Inferior parietal cortex (tissue), 1 donor: ENCODE data around the gene THSD4.

ENCODE experiments used
- DNase-seq: peaks from one replicate; pipeline ENCODE4 v3.0.0-alpha.2; 2016; ENCODE audit errors: extremely low spot score

Gene THSD4

DNA sequence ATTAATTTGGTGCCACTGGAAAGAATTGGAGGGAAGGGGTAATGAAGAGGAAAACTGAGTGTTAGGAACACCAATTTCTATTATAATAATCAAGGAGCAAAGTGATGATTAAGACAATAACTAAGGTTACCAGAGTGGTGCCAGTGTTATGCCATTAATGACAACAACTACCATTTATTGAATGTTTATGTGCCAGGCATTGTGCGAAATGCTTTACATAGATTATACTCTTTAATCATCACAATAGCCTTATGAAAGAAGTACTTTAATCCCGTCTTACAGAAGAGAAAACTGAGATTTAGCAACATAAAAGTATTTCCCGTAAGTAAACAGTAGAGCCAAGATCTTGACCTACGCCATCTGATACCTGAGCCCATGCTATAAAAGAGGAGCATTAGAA, 507.8 kb downstream of the THSD4 start:
- DNase-seq: no peak

DNA sequence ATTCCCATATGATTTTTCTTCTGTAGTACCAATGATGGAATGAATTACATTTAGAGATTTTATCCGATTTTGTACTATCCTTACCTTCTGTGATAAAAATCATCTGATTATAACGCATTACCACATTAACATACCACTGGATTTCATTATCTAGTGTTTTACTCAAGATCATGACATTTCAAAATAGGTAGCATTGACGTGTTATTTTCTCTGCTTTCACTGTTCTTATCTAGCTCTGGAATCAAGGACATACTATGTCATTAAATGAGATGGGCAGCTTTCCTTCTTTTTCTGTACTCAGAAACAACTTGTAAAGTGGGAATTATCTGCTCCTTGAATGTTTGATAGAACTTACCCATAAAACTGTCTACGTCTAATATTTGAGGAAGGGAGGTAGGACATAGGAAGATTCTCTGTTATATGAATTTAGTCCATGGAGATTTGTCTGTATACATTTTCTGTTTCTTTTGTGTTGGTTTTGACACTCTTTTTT, 511.4 kb downstream of the THSD4 start:
- DNase-seq: no peak

DNA sequence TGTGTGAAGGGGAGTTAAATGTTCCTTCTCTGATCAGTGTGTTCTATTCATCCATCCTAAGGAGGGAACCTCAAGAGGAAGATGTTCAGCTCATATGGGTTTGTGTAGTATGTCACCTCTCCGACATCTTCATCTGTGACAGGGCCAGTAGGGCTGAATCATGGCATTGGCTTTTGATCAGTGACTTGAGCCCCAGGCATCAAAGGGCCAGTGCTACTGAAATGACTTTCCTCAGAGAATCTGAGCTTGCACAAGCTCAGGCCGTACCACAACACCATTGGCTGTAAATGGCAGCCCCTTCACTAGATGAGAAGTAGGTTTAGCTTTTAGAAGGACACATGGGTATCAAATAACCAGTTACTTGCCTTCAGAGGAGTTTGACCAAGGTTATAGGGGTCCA, 511.9 kb downstream of the THSD4 start:
- DNase-seq: no peak

DNA sequence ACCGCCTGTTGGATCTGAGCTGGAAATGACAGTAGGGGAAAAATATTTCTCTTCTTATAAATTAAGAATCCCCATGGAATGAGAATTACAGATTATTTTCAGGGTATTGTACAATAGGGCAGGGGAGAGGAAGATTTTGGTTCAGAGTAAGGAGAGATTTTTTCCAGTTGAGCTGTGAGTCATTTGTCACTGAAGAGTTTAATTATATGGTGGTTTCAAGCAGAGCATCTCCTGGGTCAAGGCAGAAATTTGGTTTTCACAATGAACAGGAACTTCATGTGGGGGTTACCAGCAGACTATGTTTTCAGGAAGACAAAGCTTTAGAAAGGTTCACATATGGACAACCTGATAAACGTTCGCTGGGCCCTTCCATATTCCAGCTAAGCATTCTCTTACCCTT, 512.3 kb downstream of the THSD4 start:
- no peak for DNase-seq

DNA sequence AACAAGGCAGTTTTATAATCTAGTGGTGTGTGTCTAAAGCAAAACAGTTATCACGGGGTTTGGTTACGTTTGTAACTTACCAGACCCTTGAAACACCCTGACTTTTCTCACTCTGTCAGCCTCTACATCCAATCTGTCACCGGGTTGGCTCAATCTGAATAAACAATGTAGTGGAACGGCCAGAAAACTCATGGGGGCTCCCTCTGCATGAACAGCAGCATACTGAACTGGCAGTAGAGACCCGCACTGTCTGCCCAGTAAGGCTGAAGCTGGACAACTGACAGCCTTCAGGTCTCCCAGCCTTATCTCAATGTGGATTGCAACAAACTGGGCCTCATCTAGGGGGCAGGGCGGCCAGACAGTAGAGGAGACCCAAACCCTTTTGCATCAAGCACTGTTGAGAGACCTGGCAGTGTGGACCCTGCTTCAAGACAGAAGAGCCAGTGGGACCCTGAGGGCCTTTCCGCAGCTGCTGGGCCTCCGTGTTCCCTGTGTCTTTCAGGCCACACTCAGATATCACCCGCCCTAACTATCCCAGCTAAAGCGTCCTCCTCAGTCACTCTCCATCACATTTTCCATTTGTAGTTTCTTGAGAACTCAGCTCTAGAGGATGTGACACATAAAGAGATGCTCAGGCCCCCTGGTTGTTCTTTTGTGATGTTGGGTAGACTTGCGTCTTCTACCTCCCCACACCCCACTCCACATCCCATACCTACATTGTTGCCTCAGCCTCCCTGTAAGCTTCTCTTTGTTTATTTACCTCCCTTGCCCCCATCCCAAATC, 513.9 kb downstream of the THSD4 start:
- no peak for DNase-seq

DNA sequence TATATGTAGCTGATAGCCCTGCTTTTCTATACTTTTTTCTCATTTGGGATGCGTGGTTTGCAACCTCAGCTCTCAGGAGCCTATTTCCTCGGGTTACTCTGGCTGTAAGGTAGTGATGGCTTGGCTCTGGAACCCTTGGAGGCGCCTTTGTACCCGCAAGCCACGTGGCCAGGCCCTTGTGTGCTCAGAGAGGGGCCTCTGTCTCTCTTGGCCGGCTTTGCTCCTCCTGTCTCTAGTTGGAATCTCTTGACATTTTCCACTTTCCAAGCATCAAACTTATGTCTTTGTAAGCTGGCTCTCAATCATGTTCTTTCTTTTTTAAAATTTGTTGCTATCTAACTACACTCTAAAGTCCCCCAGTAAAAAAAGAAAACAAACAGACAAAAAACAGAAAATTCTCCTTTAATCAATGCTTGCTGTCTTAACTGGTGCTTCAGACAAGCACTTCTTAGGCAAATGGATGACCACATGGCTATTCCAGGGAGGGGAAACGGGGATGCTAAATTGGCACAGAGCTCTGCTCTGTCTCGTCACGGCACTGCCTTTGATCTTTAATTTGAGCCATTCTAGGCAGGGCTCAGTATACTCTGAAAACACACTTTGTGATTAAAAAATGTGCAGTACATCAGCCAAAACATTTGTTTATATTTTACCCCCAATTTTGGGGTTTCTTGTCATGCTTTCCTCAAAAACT, 514.7 kb downstream of the THSD4 start:
- no peak for DNase-seq

DNA sequence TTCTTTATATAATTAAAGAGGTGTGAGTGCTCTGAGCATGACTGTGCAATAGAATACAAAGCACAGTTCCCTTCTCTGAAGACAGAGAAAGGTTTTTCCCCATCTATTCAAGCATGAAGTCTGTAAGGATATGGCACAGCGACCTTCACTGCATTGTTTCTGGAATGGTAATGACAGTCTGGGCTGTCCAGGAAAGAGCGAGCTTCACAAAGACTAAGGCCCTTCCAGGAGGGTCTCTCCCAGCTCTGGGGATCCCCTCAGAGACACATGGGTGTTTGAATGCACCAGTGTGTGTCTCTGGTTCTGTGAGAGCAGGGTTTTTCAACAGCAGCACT, 515.2 kb downstream of the THSD4 start:
- DNase-seq: no peak

DNA sequence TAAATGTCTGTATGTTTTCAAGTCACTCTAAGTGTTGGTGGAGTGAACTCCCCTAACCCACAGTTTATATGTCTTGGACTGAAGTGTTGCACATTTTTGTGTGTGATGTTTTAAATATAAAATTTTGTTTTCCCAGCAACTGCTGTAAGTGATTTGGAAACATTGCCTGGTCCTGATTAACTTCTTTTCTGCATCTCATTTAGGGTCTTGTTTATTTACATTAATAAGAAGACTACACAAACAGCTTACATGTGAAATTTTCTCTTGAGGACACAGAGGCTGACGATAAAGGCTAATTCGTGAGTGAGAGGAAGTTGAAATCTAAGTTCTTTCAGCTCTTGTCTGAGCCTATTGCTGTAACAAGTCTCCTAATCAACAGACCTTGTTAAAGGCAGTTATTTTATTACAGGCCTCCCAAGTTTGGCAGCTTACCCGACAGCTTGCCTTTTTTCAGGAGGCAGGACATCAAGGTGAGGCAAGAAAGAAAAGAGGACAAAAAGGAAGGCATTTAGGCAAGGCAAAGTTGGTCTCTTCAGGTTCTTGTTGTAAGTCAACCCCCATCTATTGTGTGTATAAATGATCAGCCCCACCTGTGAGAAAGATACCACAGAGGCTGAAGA, 517.4 kb downstream of the THSD4 start:
- DNase-seq: no peak

DNA sequence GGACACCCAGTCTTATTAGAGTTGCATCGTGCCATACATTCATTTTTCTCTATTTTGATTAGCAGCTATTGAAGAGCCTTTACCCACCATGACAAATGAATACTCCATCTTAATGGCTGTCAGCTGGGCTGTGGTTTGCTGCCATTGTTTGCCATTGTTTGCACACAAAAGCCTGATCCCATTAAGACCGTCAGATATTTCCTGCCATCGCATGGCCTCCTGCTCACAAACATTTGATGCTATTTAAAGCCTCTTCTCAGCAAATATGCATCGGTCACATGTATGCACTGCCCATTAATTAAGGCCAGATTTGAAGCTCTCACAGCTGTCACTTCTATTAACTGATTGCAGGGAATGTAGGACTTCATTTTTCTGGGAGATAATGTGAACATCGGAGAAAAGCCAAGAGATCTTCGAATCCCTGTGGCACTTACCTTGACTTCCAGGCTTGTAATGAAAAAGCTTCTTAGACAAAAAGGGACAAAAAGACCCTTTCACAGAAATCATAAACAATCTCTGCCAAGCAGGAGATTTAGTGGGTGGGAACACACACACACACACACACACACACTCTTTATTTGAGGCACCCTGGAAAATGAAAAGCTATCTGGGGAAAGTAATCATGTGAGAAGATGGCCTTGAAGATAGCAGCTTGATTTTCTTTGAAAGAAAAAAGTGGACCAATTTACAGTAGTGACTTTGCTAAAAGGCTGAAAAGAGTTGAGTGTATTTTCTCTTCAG, 519.7 kb downstream of the THSD4 start:
- DNase-seq: no peak

DNA sequence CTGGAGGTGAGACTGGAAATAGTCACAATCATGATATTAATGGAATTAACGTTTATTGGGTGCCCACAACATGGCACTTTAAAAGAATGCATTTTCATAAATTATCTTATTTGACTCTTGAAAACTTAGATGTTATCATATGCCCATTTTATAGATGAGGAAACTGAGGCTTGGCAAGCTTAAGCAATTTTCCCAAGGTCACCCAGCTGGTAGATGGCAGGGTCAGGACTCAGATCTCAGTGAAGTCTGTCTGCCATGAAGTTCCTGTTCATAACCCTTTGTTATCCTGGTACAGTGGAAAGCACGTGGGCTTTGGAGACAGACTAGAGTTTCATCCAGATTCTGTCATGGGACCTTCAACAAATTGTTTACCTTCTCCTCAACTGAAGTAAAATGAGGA, 520.5 kb downstream of the THSD4 start:
- DNase-seq: no peak

DNA sequence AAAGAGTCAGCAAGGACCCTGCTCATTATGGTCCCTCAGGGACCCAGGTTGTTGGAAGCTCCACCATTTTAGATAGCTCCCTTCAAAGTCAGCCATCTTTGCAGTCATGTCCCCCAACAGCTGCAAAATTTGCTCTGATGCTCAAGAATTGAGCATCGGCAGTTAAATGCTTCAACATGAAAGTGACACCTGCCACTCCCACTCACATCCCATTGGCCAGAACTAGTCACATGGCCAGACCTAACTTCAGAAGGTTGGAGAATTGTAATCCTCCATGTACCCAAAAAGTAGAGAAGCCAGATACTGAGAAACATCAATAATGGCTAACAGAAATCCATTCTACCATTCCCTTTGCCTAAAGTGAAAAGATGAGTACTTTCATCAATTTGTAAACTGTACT, 523.6 kb downstream of the THSD4 start:
- DNase-seq: no peak

DNA sequence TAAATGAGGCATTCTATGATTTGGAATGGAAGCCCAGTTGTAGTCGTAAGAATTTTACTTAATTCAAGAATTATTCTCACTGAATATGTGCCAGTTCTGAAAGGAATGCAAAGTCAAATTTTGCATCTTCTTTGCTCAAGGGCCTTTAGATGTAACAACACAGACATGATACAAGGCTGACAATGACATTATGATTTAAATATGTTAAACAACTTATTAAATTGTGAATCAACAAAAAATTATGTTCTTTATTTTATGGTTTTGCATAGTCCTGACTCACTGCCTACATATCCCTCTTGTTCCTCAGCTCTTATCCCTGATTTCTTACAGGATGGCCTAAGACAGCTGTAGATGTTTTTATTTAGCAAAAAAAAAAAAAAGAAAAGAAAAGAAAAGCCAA, 524.2 kb downstream of the THSD4 start:
- DNase-seq: no peak

DNA sequence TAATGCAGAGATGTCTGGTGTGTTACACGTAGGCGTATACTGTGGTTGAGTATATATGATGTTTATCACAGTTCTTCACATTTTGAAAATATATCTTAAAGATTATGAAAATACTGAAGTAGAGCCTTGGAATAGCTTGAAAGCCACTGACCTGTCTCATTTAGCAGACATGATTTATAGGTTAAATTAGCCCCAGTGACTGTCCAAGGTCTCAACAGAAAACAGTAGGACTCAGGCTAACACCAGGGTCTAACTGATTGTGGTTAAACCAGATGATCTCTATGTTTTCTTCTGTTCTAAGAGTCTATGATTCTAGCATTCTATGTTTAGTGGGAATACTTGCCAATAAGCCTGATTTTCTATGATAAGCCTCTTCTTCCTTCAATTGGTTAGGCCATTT, 528.6 kb downstream of the THSD4 start:
- DNase-seq: no peak

DNA sequence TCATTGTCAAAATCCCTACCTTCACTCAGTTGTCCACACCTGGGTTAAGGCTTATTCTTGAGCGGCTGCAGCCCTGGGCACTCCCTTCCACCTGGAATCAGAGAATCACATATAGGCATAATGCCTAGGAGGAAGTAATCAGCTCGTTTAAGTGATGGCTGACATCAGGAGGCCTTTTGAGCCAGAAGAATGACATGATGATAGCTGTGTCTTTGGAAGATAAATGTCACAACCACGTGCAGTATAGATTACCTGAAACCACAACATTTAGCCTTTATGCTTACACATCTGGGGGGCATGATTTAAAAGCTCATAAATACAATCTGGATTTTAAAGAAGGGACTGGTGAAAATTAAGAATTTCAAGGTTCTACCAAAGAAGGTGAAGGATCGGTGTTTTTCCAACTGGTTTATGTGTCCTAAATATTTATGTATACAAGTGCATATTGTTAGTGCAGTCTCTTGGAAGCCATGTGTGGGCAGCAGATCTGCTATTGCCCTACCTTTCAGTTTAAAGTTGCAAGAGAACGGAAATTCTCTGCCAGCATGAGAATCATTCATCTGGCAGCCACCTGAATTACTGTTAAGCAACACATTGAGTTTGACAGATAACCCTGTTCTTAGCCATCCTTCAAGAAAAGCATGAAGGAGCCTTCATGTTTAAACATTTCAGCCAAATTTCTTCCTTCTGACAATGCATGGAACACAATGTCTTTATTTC, 531.7 kb downstream of the THSD4 start:
- DNase-seq: no peak

DNA sequence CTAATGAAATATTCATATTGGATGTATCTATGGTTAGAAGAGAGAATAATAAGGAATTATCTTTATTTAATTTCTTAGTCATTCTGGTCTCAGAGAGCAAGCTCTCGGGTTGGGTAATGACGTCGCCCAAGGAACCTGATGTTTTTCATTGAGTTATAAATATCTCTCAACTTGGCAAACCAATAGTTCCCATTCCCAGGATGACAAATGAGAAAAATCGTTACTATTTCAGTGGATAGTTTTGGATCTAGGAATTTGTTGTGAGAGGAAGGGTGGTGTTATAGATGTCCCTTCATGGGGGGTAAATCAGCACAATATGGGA, 532.2 kb downstream of the THSD4 start:
- no peak for DNase-seq

DNA sequence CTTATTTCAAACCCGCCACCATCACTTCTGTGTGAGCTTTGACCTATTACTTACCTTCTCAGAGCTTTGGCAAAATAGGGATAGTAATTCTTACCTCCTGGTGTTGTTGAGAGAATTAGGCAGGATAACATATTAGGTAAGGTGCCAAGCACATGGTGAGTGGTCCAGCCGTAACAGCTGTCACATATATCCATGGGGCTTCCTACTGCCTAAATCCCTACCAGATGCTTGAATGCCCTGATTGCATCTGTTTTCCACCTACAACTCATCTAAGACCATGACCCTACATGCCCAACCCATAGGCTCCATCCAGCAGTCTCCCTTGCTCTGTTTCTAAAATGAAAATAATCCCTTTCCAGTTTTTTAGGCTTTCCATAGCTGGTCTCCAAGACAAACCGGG, 532.8 kb downstream of the THSD4 start:
- no peak for DNase-seq

DNA sequence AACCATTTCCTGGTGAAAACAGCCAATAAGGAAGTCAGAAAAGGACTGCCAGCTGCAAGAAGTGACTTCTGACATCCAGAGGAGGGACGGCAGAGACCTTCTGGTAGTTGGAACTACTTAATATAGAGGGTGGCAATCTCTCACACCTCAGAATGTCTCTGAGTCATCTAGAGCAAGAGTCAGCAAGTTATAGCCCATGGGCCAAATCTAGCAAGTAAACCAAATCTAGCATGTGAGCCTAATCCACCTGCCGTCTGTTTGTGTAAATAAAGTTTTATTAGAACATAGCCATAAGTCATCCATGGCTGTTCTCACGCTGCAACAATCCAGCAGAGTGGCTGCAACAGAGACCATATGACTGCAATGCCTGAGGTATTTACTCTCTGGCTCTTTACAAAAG, 534.6 kb downstream of the THSD4 start:
- DNase-seq: no peak

DNA sequence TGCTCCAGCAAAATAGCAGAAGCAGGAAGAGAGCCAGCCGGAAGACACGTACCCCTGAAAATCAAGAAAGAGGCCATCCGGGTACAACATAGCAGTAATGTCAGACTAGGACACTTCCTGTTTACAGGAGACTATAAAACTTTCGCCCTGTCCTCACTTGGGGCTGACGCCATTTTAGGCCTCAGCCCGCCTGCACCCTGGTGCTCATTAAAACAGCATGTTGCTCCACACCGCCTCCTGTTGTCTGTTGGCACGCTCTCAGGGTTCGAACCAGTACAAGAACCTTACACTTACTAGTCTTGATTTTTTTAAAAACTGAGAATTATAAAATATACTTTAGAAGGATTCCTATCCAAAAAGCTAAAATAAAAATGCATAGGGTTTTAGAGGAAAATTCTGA, 535.3 kb downstream of the THSD4 start:
- no peak for DNase-seq

DNA sequence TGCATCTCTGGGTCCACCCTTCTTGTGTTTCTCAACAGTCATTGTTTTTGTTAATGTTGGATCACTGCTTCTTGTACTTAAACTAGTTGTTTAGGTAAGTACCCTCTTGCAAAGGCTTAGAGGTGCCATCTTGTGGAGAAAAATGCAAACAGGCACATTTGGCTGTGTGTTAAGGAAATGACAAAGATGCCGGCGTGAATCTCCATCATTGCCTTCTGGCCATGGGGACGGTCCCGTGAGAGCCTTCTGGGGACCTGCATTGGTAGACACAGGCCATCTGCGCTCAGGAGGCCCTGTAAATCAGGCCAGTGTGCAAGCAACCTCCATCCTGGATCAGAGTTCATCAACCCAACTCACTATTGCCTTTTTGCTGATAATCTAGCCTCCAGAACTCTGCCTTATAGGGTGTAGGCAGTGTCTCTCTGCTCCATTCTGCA, 536.5 kb downstream of the THSD4 start:
- DNase-seq: peak; percentile 72

DNA sequence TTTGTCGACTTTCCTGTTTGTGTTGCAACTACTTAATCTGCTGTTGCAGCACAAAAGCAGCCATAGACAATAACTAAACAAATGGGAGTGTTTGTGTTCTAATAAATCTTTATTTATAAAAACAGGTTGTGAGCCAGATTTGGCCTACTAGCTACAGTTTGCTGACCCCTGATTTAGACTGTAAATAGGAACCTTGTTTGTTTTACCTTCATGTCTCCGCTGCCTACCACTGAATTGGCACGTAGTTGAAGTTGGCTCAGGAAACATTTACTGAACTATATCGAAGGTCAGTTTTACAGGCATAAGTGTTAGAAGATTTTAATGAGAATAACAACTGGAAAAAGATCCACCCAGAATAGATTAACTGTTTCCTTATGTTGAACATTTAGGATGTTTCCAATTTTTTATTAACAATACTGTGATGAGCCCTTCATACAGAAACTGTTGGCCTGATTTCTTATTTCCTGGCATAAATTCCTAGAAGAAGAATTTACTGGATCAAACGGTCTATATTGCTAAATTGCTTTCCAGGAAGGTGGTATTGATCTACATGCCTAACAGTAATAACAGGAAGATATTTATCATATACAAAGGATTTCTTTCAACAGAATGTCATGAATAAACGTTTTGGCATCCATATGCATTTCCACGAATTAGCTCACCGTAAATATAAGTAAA, 538.9 kb downstream of the THSD4 start:
- no peak for DNase-seq

DNA sequence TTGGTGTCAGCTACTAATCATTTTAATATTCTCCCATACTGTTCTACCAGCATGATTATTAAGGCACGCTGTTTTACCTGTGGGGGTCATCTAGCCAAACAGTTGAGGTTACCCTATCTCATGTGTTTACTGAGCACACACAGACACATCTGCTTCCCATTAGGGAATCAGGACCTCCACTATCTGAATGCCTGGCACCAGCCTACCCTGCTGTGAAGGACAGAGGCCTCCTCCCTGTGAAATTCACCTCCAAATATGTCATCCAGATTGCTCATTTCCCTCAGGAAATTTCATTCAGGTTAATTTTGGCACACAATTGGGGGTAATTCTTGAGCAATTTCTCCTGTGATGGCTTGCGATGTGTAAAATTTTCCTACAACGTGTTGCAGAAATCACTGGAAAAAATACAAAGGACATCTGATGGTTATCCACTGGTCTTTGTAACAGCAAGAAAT, 539.5 kb downstream of the THSD4 start:
- no peak for DNase-seq
